Activated CD4-positive, alpha-beta T cell treated with anti-CD3 and anti-CD28 coated beads for 36 hours (primary cell): ENCODE results near the gene CYP2F1. TPM values are rescaled to one million over a fixed set of nuclear protein-coding genes. Genes with fewer than 3 reads are reported as not detected.
"Not testable (repeated sequence)": the region's sequence is repeated elsewhere in the genome, so short reads cannot be mapped to it uniquely, and the experiment has no call there.

Source experiments
- ATAC-seq: fragments of 200-7000 bp; cut with Tn5 transposase; one replicate; pipeline ENCODE4 v1.10.0; 2021; ENCODE audit warnings: mild to moderate bottlenecking, moderate library complexity
- CTCF ChIA-PET: fragments of 350-600 bp; sonication (Branson Sonifier 250); formaldehyde crosslinking; loops from one replicate; lab custom pipeline; 2021; ENCODE audit warnings: antibody characterized with exemption; lab: Charles Lee
- POLR2A ChIA-PET: fragments of 350-600 bp; sonication (Branson Sonifier 250); formaldehyde crosslinking; loops from one replicate; lab custom pipeline; 2021; ENCODE audit warnings: antibody characterized with exemption, inconsistent platforms; lab: Charles Lee
- DNase-seq: peaks from one replicate; pipeline ENCODE4 v3.0.0-alpha.2; 2020
- H3K27ac Mint-ChIP-seq: one replicate; pipeline ENCODE4 v1.8.0; 2021; ENCODE audit warnings: mixed read lengths
- H3K27me3 Mint-ChIP-seq: one replicate; pipeline ENCODE4 v1.8.0; 2021; ENCODE audit warnings: mixed read lengths
- H3K36me3 Mint-ChIP-seq: one replicate; pipeline ENCODE4 v1.8.0; 2021; ENCODE audit warnings: low read depth, mixed read lengths
- H3K4me1 Mint-ChIP-seq: one replicate; pipeline ENCODE4 v1.8.0; 2021; ENCODE audit warnings: mixed read lengths
- H3K4me3 Mint-ChIP-seq: one replicate; pipeline ENCODE4 v1.8.0; 2021; ENCODE audit warnings: mild to moderate bottlenecking, moderate library complexity, mixed read lengths
- H3K9me3 Mint-ChIP-seq: one replicate; pipeline ENCODE4 v1.8.0; 2021; ENCODE audit warnings: low read depth, mixed read lengths
- intact Hi-C, 2 experiments: fragments of 100-400 bp; cut with DNase I in 1 of 2; cut with micrococcal nuclease in 1 of 2; formaldehyde crosslinking; loops; one replicate each; pipeline versions ENCODE4 v1.14.2 to v1.15.1; 2022 to 2024; cut with DNase I, micrococcal nuclease
- total RNA-seq, 2 experiments: library from RNA; stranded (reverse); gene quantifications; one replicate each; pipeline ENCODE4 v1.2.3, GENCODE V29; 2021

Gene CYP2F1
- total RNA-seq, 2 experiments from 2014 or later: not detected

GRCh38 chr19:41106177-41106576, 8.1 kb upstream of the CYP2F1 start:
- Mint-ChIP-seq H3K4me3 (no peak overlapping the region), H3K4me1 (no peaks in the 10 kb centered on the region), H3K36me3 (no peaks in the 10 kb centered on the region), H3K9me3 (peaks cover 12% of the 10 kb centered on the region), H3K27ac (no peak overlapping the region), H3K27me3 (peaks cover 6% of the 10 kb centered on the region)
- intact Hi-C loops: no loop called here
- DNase-seq: no peak
- ChIA-PET CTCF (no interaction called here), POLR2A (no interaction called here)
- ATAC-seq: no peak

DNA sequence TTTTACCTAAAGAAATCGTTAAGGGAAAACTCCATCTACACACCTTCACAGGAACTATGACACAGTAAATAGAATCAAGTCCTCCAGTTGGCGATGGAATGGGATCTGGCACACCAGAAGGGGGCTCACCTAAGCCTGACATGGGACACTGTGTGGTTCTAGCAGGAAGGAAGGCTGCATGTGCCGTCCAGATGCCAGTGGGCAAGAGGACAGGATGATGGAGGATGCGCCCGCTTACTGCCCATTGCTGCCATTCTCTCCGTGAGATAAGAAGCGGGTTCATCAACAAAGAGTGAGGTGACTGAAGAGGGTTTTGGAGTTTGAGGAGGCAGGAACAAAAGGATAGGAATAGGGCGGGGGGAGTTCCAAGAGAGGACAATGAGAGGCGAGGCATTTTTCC, 2.9 kb upstream of the CYP2F1 start:
- DNase-seq: no peak
- H3K27me3 Mint-ChIP-seq: no peaks in the 10 kb centered on the region
- no peak overlapping the region for H3K4me3 Mint-ChIP-seq
- intact Hi-C loops: no loop called here
- no peaks in the 10 kb centered on the region for H3K9me3 Mint-ChIP-seq
- H3K27ac Mint-ChIP-seq: no peak overlapping the region
- no peak for ATAC-seq
- no peaks in the 10 kb centered on the region for H3K4me1 Mint-ChIP-seq
- ChIA-PET POLR2A (no interaction called here), CTCF (interaction anchor here (0.7 kb wide), 1 partner anchor 154 kb away, joined by 3 read pairs; no protein-coding TSS in a partner anchor)
- H3K36me3 Mint-ChIP-seq: no peaks in the 10 kb centered on the region

GRCh38 chr19:41111750-41112295, 2.4 kb upstream of the CYP2F1 start:
- Mint-ChIP-seq H3K27ac (no peak overlapping the region), H3K9me3 (no peaks in the 10 kb centered on the region), H3K27me3 (no peaks in the 10 kb centered on the region), H3K4me1 (no peaks in the 10 kb centered on the region), H3K36me3 (no peaks in the 10 kb centered on the region), H3K4me3 (no peak overlapping the region)
- no peak for ATAC-seq
- intact Hi-C loops: no loop called here
- DNase-seq: no peak
- CTCF ChIA-PET: no interaction called here
- POLR2A ChIA-PET: no interaction called here

DNA sequence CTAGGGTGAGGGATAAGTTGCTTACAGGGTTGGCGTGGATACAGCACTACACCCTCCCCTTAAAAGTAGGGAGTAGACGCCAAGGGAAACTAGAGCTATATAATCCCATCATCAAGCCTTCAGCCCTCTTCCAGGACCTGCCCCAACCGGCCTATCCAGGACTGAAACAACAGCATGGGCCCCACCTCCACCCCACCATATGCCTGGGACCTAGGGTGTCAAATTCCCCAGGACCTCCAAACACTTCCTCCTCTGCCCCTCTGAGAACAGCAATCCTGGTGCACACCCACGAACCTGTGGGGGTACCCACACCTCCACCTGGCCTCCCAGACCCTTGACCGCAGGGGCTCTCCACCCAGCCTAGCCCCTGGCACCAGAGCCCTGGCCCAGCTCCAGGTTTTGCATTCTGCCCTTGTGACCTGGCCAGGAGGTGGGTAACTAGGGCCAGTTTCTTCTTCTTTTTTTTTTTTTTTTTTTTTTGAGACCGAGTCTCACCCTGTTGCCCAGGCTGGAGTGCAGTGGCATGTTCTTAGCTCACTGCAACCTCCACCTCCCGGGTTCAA, 1.4 kb upstream of the CYP2F1 start:
- H3K9me3 Mint-ChIP-seq: no peaks in the 10 kb centered on the region
- CTCF ChIA-PET: interaction anchor here (0.6 kb wide), 1 partner anchor 61 kb away, joined by 3 read pairs; no protein-coding TSS in a partner anchor
- ATAC-seq: no peak

DNA sequence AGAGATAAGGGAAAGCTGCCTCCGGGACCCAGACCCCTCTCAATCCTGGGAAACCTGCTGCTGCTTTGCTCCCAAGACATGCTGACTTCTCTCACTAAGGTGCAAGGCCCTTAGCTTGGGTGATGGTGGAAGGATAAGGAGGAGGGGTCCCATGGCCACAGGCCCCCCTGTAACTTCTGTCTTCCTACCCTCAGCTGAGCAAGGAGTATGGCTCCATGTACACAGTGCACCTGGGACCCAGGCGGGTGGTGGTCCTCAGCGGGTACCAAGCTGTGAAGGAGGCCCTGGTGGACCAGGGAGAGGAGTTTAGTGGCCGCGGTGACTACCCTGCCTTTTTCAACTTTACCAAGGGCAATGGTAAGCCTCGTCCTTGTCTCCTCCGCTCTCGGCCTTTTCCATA, 2.0 kb downstream of the CYP2F1 start:
- peaks cover 8% of the 10 kb centered on the region for H3K4me1 Mint-ChIP-seq
- no peaks in the 10 kb centered on the region for H3K36me3 Mint-ChIP-seq
- ChIA-PET CTCF (no interaction called here), POLR2A (no interaction called here)
- intact Hi-C loops: no loop called here
- DNase-seq: no peak
- no peak overlapping the region for H3K4me3 Mint-ChIP-seq
- H3K27ac Mint-ChIP-seq: no peak overlapping the region
- H3K9me3 Mint-ChIP-seq: no peaks in the 10 kb centered on the region
- ATAC-seq: no peak
- H3K27me3 Mint-ChIP-seq: peaks cover 2% of the 10 kb centered on the region

More for the DNA sequence above, 1.4 kb upstream of the CYP2F1 start:
- no peak overlapping the region for H3K4me3 Mint-ChIP-seq
- no peaks in the 10 kb centered on the region for H3K27me3 Mint-ChIP-seq
- intact Hi-C loops: no loop called here
- no peaks in the 10 kb centered on the region for H3K4me1 Mint-ChIP-seq
- POLR2A ChIA-PET: no interaction called here
- no peak for DNase-seq
- H3K36me3 Mint-ChIP-seq: no peaks in the 10 kb centered on the region
- no peak overlapping the region for H3K27ac Mint-ChIP-seq

DNA sequence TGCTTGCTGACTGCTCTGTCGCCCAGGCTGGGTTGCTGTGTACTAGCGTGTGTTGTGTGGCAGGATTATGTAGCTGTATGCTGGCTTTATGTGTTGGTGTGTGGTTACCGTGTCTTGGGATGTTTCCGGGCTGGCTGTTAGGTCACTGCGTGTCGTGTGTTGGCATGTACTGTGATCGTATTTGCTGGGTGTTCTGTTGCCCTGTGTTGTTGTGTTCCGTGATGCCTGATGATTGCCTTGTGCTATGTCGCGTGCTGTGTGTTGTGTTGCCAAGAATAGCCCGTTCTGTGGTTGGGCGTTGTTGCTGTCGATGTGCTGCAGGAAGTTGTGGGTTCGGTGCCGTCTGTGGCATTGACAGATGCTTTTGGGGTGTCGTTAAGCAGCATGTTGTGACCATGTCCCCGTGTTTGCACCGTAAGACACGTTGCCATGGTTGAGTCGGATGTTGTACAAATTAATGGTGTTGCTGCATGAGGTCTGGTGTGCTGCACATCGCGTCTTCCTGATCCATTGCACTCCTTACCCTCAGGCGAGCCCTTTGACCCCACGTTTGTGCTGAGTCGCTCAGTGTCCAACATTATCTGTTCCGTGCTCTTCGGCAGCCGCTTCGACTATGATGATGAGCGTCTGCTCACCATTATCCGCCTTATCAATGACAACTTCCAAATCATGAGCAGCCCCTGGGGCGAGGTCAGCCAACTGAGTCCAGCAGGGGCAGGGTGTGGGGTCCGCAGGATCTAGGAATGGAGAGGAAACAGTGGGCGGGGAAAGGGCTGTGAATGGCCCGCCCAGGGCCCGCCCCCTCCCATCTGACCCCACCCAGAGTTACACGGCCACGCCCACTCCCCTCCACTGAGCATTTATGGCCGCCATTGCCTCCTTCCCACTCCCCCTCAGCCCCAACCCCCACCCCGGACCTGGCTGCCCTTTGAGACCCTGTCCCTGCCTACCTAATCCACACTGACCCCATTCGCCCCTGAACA, 7.0 kb downstream of the CYP2F1 start:
- H3K4me3 Mint-ChIP-seq, intact Hi-C loops, H3K9me3 Mint-ChIP-seq, H3K27ac Mint-ChIP-seq, H3K27me3 Mint-ChIP-seq, POLR2A ChIA-PET, H3K36me3 Mint-ChIP-seq: not testable (repeated sequence)
- ATAC-seq (peak; percentile 58), DNase-seq (peak; percentile 39)
- H3K4me1 Mint-ChIP-seq: peaks cover 12% of the 10 kb centered on the region
- CTCF ChIA-PET: interaction anchor here (0.6 kb wide), 1 partner anchor 22 kb away, joined by 3 read pairs; no protein-coding TSS in a partner anchor

DNA sequence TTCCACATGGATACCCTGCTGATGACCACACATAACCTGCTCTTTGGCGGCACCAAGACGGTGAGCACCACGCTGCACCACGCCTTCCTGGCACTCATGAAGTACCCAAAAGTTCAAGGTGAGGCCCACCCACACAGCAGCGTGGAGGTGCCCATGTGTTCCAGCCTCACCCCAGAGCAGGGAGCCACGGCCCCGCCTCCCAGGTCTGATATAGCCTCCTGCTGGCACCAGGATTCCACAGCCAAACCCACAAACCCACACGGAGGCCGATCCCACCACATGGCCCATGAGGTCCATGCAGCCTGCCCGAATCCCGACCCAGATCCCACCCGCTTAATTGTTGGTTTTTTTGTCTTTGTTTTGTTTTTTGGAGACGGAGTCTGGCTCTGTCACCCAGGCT, 8.6 kb downstream of the CYP2F1 start:
- H3K9me3 Mint-ChIP-seq, H3K27ac Mint-ChIP-seq, H3K4me3 Mint-ChIP-seq, ATAC-seq, intact Hi-C loops, DNase-seq, H3K36me3 Mint-ChIP-seq, H3K27me3 Mint-ChIP-seq, POLR2A ChIA-PET: not testable (repeated sequence)
- H3K4me1 Mint-ChIP-seq: peaks cover 16% of the 10 kb centered on the region
- CTCF ChIA-PET: interaction anchor here (0.9 to 1.0 kb wide), 2 partner anchors 14 to 21 kb away, joined by 3 to 4 read pairs; no protein-coding TSS in a partner anchor

DNA sequence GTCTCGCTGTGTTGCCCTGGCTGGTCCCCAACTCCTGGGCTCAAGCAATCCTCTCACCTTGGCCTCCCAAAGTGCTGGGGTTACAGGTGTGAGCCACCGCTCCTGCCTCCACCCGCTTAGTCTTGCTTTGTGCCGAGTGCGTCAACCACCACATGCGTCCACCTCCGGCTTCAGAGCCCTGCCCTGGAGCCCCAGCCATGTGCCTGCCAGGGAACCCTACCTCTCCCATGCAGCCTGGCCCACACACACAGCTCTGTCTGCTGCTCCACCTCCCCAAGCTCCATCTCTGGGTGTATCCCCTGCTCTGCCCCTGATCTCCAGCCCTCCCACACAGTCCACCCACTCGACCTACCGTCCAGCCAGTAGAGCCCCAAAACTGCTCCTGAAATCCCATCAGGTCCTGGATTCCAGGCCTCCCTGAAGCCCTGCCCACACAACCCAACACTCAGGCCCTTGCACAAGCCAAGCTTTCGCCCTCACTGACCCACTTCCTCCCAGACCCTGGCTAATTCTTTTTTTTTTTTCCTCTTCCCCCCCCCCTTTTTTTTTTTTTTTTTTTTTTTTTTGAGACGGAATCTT, 9.6 kb downstream of the CYP2F1 start:
- Mint-ChIP-seq H3K27ac (no peak overlapping the region), H3K4me1 (peaks cover 25% of the 10 kb centered on the region), H3K36me3 (no peaks in the 10 kb centered on the region), H3K4me3 (no peak overlapping the region), H3K27me3 (no peaks in the 10 kb centered on the region), H3K9me3 (no peaks in the 10 kb centered on the region)
- intact Hi-C loops: no loop called here
- DNase-seq (no peak), ATAC-seq (no peak)
- ChIA-PET POLR2A (no interaction called here), CTCF (interaction anchor here (0.6 to 1.0 kb wide), 4 partner anchors 10 to 462 kb away, joined by 3 read pairs; partner anchors contain the start of gene CYP2F1)

GRCh38 chr19:41126765-41127203, 12.6 kb downstream of the CYP2F1 start:
- ChIA-PET POLR2A (interaction anchor here (0.6 to 0.7 kb wide), 2 partner anchors 22 to 130 kb away, joined by 3 to 5 read pairs; no protein-coding TSS in a partner anchor), CTCF (interaction anchor here (0.6 to 2.4 kb wide), 9 partner anchors 18 to 515 kb away, joined by 3 to 9 read pairs (median 4); no protein-coding TSS in a partner anchor)
- not testable (repeated sequence) for H3K9me3 Mint-ChIP-seq, H3K27me3 Mint-ChIP-seq, H3K36me3 Mint-ChIP-seq, H3K4me3 Mint-ChIP-seq, ATAC-seq, H3K27ac Mint-ChIP-seq
- intact Hi-C loops: loop anchor here (1.0 to 2.0 kb wide), 3 partner anchors 18 to 182 kb away; no protein-coding TSS in a partner anchor
- peaks cover 15% of the 10 kb centered on the region for H3K4me1 Mint-ChIP-seq
- DNase-seq: peak; percentile 65

DNA sequence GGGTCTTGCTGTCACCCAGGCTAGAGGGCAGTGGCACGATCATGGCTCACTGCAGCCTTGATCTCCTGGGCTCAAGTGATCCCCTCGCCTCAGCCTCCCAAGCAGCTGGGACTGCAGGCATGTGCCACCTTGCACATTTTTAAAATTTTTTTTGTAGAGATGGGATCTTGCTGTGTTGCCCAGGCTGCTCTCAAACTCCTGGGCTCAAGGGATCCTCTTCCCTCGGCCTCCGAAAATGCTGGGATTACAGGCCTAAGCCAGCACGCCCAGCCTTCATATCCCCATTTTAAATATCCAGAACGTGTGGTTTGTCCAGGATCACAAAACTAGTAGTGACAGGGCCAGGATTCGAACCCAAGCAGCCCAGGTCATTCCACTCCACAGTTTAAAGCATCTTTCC, 13.1 kb downstream of the CYP2F1 start:
- ChIA-PET POLR2A (interaction anchor here (1.0 kb wide), 1 partner anchor 135 kb away, joined by 4 read pairs; no protein-coding TSS in a partner anchor), CTCF (interaction anchor here (0.8 to 2.4 kb wide), 6 partner anchors 17 to 182 kb away, joined by 3 to 9 read pairs (median 4); no protein-coding TSS in a partner anchor)
- peaks cover 13% of the 10 kb centered on the region for H3K4me1 Mint-ChIP-seq
- H3K27ac Mint-ChIP-seq, H3K4me3 Mint-ChIP-seq, H3K9me3 Mint-ChIP-seq, DNase-seq, H3K27me3 Mint-ChIP-seq, H3K36me3 Mint-ChIP-seq, ATAC-seq: not testable (repeated sequence)
- intact Hi-C loops: loop anchor here (1.0 to 2.0 kb wide), 2 partner anchors 17 to 181 kb away; no protein-coding TSS in a partner anchor
